ENCODE results near the gene ZNF518B. TPM values are rescaled to one million over a fixed set of nuclear protein-coding genes. Genes with fewer than 3 reads are reported as not detected.

The ZNF518B gene
- 10 to 100 TPM; 27.2 to 51.0 TPM for total RNA-seq

DNA sequence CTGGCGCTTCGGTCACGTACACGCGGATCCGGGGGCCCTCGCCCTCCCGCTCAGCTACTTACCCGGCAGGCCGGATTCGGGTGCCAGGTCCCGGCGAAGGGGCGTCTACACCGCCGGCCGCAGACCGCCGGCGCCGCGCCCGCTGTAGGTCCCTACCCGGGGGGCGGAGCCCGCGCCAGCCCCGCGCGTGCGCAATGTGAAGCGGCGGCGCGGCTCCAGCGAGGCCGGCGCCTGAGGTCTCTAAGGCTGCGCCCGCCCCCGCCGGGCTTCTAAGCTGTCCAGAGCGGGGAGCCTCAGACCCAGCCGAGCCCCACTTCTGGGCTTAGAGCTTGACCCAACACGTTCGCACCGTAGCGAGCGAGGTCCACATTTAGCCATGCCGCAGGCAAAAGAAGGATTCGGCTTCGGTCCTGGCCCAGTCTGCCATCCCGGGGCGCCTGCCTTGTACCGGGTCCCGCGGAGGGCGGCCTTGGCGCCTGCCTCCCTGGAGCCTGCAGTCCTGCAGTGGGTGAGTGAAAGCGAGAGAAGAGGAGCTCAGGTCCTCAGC lies at the start of gene ZNF518B:
TSS of gene ZNF518B (minus strand) at position 172 of the 547 bp plus-strand sequence. CDS start 11,098 bp downstream, outside the sequence.

Other genes starting within 250 kb of the ZNF518B start
- not detected for gene CLNK, start 227.3 kb upstream of the ZNF518B start, total RNA-seq